HCT116 (cell line): ENCODE measurements around the gene ARHGAP19. TPM values are rescaled to one million over a fixed set of nuclear protein-coding genes. Genes with fewer than 3 reads are reported as not detected.

Experiments
- ATAC-seq: fragments of 200-7000 bp; cut with Tn5 transposase; 2 replicates; pipeline ENCODE4 v1.9.1; 2020; ENCODE audit warnings: mild to moderate bottlenecking, moderate library complexity
- BruUV-seq: library from RNA; stranded (reverse); fragments of 400-500 nt; replicated peaks from 2 replicates; lab custom pipeline; 2021; lab: Mats Ljungman, UMichigan
- CTCF ChIA-PET: fragments of 300-600 bp; sonication (Branson Sonifier 250); formaldehyde crosslinking; loops from one replicate; lab custom pipeline; 2021; ENCODE audit warnings: antibody characterized with exemption; lab: Charles Lee
- POLR2A ChIA-PET: fragments of 300-600, 350-600 bp; sonication (Branson Sonifier 250); formaldehyde crosslinking; loops from one replicate; lab custom pipeline; 2021; ENCODE audit warnings: antibody characterized with exemption; lab: Charles Lee
- RAD21 ChIA-PET, 2 experiments: fragments of 300-600 bp; sonication (Branson Sonifier 250); formaldehyde crosslinking; loops; one replicate each; lab custom pipeline; 2023; ENCODE audit warnings: low total read pairs in 2 of 2; ENCODE audit not compliant: uncharacterized antibody in 2 of 2, unreplicated experiment in 2 of 2, low non-redundant PET in 1 of 2; lab: Charles Lee
- DNase-seq: peaks from one replicate; pipeline ENCODE4 v3.0.0-alpha.2; 2010; ENCODE audit warnings: low read depth, low spot score
- H2AFZ ChIP-seq: fragments of 200-600 bp; shearing (Covaris generic), sonication (generic); 2 replicates; pipeline ENCODE4 v1.6.1; 2017; ENCODE audit warnings: low read depth, mixed run types, mixed read lengths, antibody characterized with exemption, low read length; ENCODE audit not compliant: poor library complexity, severe bottlenecking
- H3K27ac ChIP-seq: 2 replicates; pipeline ENCODE4 v1.5.1; 2012; ENCODE audit warnings: low read depth, low read length
- H3K27me3 ChIP-seq: fragments of 200-600 bp; sonication (generic); 2 replicates; pipeline ENCODE4 v1.6.1; 2016; ENCODE audit warnings: mixed run types, low read length, mixed read lengths; ENCODE audit not compliant: insufficient read depth
- H3K36me3 ChIP-seq, 2 experiments: fragments of 200-500 bp in 1 of 2; fragments of 200-600 bp in 1 of 2; sonication (Bioruptor generic) in 1 of 2; sonication (generic) in 1 of 2; 2 replicates each; pipeline versions ENCODE4 v1.5.1 to v1.6.1; 2014 to 2016; ENCODE audit warnings: low read length in 2 of 2, inconsistent platforms in 1 of 2, mixed read lengths in 1 of 2, mixed run types in 1 of 2; ENCODE audit not compliant: insufficient read depth in 2 of 2, control insufficient read depth in 1 of 2
- H3K4me1 ChIP-seq, 2 experiments: fragments of 200-600 bp in 1 of 2; sonication (generic) in 1 of 2; 2 replicates each; pipeline versions ENCODE4 v1.5.1 to v1.6.1; 2012 to 2017; ENCODE audit warnings: low read length in 2 of 2, inconsistent platforms in 1 of 2, mild to moderate bottlenecking in 1 of 2, mixed read lengths in 1 of 2, mixed run types in 1 of 2, moderate library complexity in 1 of 2; ENCODE audit not compliant: insufficient read depth in 2 of 2, control insufficient read depth in 1 of 2
- H3K4me2 ChIP-seq: fragments of 200-600 bp; sonication (generic); 2 replicates; pipeline ENCODE4 v1.6.1; 2017; ENCODE audit warnings: mixed run types, low read length, mixed read lengths
- H3K4me3 ChIP-seq, 2 experiments: fragments of 200-600 bp in 1 of 2; sonication (generic) in 1 of 2; replicated peaks in 1 of 2; 2 replicates each; pipeline ENCODE4 v1.5.1; 2011 to 2016; ENCODE audit warnings: low read length in 2 of 2, control low read depth in 1 of 2, low read depth in 1 of 2, mild to moderate bottlenecking in 1 of 2, mixed read lengths in 1 of 2, mixed run types in 1 of 2
- H3K79me2 ChIP-seq: fragments of 200-600 bp; sonication (generic); 2 replicates; pipeline ENCODE4 v1.6.1; 2017; ENCODE audit warnings: mild to moderate bottlenecking, mixed run types, low read length, moderate library complexity, mixed read lengths; ENCODE audit not compliant: insufficient read depth
- H3K9ac ChIP-seq: fragments of 200-600 bp; sonication (generic); 2 replicates; pipeline ENCODE4 v1.6.1; 2016; ENCODE audit warnings: low read length, mixed read lengths
- H3K9me2 ChIP-seq: fragments of 200-600 bp; sonication (generic), shearing (Covaris generic); 2 replicates; pipeline ENCODE4 v1.6.1; 2017; ENCODE audit warnings: mixed run types, mild to moderate bottlenecking, moderate library complexity; ENCODE audit not compliant: insufficient read depth
- H3K9me3 ChIP-seq, 2 experiments: fragments of 200-500 bp in 1 of 2; fragments of 200-600 bp in 1 of 2; sonication (Bioruptor generic) in 1 of 2; sonication (generic) in 1 of 2; 2 replicates each; pipeline ENCODE4 v1.6.1; 2014 to 2017; ENCODE audit warnings: low read length in 2 of 2, mixed read lengths in 2 of 2, inconsistent platforms in 1 of 2, low read depth in 1 of 2, mild to moderate bottlenecking in 1 of 2, mixed run types in 1 of 2, moderate library complexity in 1 of 2; ENCODE audit not compliant: control insufficient read depth in 1 of 2, insufficient read depth in 1 of 2
- H4K20me1 ChIP-seq: fragments of 200-600 bp; sonication (generic), shearing (Covaris generic); 2 replicates; pipeline ENCODE4 v1.6.1; 2017; ENCODE audit warnings: mixed run types, mild to moderate bottlenecking, moderate library complexity; ENCODE audit not compliant: insufficient read depth
- CBX3 ChIP-seq: IDR thresholded peaks from 2 replicates; pipeline ENCODE4 v1.6.1; 2012; ENCODE audit warnings: low read depth
- CEBPB ChIP-seq: IDR thresholded peaks from 2 replicates; pipeline ENCODE4 v1.6.1; 2012; ENCODE audit warnings: low read depth
- EGR1 ChIP-seq: IDR thresholded peaks from 2 replicates; pipeline ENCODE4 v1.6.1; 2012; ENCODE audit warnings: low read depth
- EZH2 ChIP-seq: fragments of 200-600 bp; sonication (generic); IDR thresholded peaks from 2 replicates; pipeline ENCODE4 v1.6.1; 2017; ENCODE audit warnings: antibody characterized with exemption, mixed run types
- EZH2phosphoT487 ChIP-seq: fragments of 200-600 bp; IDR thresholded peaks from 2 replicates; pipeline ENCODE4 v1.6.1; 2018; ENCODE audit warnings: antibody characterized with exemption, borderline replicate concordance
- FOSL1 ChIP-seq: IDR thresholded peaks from 2 replicates; pipeline ENCODE4 v1.6.1; 2012; ENCODE audit warnings: low read depth
- JUND ChIP-seq: IDR thresholded peaks from 2 replicates; pipeline ENCODE4 v1.6.1; 2012
- POLR2AphosphoS5 ChIP-seq: IDR thresholded peaks from 2 replicates; pipeline ENCODE4 v1.6.1; 2011; ENCODE audit warnings: mild to moderate bottlenecking, low read depth, low read length, moderate library complexity
- RAD21 ChIP-seq: IDR thresholded peaks from 2 replicates; pipeline ENCODE4 v1.6.1; 2012; ENCODE audit warnings: low read depth, mild to moderate bottlenecking
- SP1 ChIP-seq: IDR thresholded peaks from 2 replicates; pipeline ENCODE4 v1.6.1; 2012; ENCODE audit warnings: low read depth
- TCF7L2 ChIP-seq: IDR thresholded peaks from 2 replicates; pipeline ENCODE4 v1.7.0; 2011; ENCODE audit warnings: borderline replicate concordance, inconsistent platforms; ENCODE audit not compliant: insufficient read depth, insufficient read length; ENCODE audit errors: extremely low read depth
- YY1 ChIP-seq: IDR thresholded peaks from 2 replicates; pipeline ENCODE4 v1.6.1; 2011; ENCODE audit warnings: low read length, low read depth, moderate library complexity, mild to moderate bottlenecking; ENCODE audit not compliant: insufficient replicate concordance; ENCODE audit errors: extremely low read depth
- ZFX ChIP-seq: fragments of 450-650 bp; IDR thresholded peaks from 2 replicates; pipeline ENCODE4 v1.6.1; 2017
- ZNF274 ChIP-seq: fragments of 200-500 bp; sonication (Bioruptor generic); IDR thresholded peaks from 2 replicates; pipeline ENCODE4 v1.6.1; 2014; ENCODE audit warnings: mild to moderate bottlenecking, low read depth, low read length, inconsistent platforms
- intact Hi-C: fragments of 100-400 bp; cut with micrococcal nuclease; formaldehyde crosslinking; loops from 2 replicates; pipeline ENCODE4 v1.10.0; 2022
- total RNA-seq: library from RNA; stranded (reverse); gene quantifications from one replicate; pipeline ENCODE4 v1.2.1, GENCODE V29; 2021; ENCODE audit not compliant: unreplicated experiment
- TF ChIP-seq, protein P1 (sequence below): IDR thresholded peaks from 2 replicates; pipeline ENCODE4 v1.6.1; 2011; ENCODE audit warnings: mild to moderate bottlenecking, low read length, moderate library complexity; ENCODE audit not compliant: insufficient replicate concordance; ENCODE audit errors: extremely low read depth
- TF ChIP-seq, protein P2 (sequence below): IDR thresholded peaks from 2 replicates; pipeline ENCODE4 v1.6.1; 2012
- TF ChIP-seq, protein P3 (sequence below), 3 experiments: fragments of 200-600 bp in 1 of 3; sonication (generic) in 1 of 3; IDR thresholded peaks in 2 of 3; conservative IDR thresholded peaks in 1 of 3; 2 replicates each; pipeline ENCODE4 v1.5.1; 2012 to 2017; ENCODE audit warnings: low read depth in 2 of 3, low read length in 2 of 3, antibody characterized with exemption in 1 of 3, borderline replicate concordance in 1 of 3, control low read depth in 1 of 3, mild to moderate bottlenecking in 1 of 3, mixed read lengths in 1 of 3, mixed run types in 1 of 3, moderate library complexity in 1 of 3; ENCODE audit not compliant: insufficient read depth in 1 of 3
- TF ChIP-seq, protein P4 (sequence below): IDR thresholded peaks from 2 replicates; pipeline ENCODE4 v1.6.1; 2012
- TF ChIP-seq, protein P5 (sequence below): IDR thresholded peaks from 2 replicates; pipeline ENCODE4 v1.6.1; 2012; ENCODE audit warnings: low read depth

Gene ARHGAP19
- total RNA-seq, 1 experiment from 2014 or later, result 36.8 TPM

DNA sequence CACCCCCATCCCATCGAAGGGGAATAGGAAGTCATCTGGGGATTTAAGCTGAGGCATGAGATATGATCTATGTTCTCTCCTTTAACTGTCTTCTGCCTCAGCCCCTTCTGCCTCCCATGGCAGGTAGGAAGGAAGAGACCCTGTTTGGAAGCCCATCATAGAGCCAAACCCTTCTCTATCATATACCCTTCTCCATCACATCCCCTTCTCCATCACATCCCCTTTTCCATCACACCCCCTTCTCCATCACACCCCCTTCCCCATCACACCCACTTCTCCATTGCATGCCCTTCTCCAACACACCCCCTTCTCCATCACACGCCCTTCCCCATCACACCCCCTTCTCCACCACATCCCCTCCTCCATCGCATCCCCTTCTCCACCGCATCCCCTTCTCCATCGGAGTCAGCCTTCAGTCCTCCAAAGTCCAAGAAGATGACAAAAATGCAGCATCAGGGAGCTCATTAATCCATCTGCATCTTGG, 99.4 kb downstream of the ARHGAP19 start:
- Histone ChIP-seq H2AFZ (no peak overlapping the region), H3K9me3 (no peaks in the 10 kb centered on the region), H3K36me3 (no peaks in the 10 kb centered on the region), H3K9ac (no peak overlapping the region), H3K4me2 (no peak overlapping the region), H3K79me2 (no peaks in the 10 kb centered on the region), H3K9me2 (no peaks in the 10 kb centered on the region), H3K27me3 (no peaks in the 10 kb centered on the region; the same call in 1 of the 2 replicates), H3K4me1 (peaks cover 3 to 6% of the 10 kb centered on the region in 2 experiments; a peak in 1 of 4 replicates), H3K4me3 (no peak overlapping the region), H4K20me1 (no peaks in the 10 kb centered on the region), H3K27ac (no peak overlapping the region)
- intact Hi-C loops, result no loop called here
- no peak for ATAC-seq
- DNase-seq, result no peak
- ChIA-PET POLR2A (no interaction called here), RAD21 (no interaction called here), CTCF (no interaction called here)
- no peak for TF ChIP-seq TCF7L2
- TF ChIP-seq ZFX, result no peak
- no peak for TF ChIP-seq EZH2phosphoT487
- TF ChIP-seq, protein P1, sequence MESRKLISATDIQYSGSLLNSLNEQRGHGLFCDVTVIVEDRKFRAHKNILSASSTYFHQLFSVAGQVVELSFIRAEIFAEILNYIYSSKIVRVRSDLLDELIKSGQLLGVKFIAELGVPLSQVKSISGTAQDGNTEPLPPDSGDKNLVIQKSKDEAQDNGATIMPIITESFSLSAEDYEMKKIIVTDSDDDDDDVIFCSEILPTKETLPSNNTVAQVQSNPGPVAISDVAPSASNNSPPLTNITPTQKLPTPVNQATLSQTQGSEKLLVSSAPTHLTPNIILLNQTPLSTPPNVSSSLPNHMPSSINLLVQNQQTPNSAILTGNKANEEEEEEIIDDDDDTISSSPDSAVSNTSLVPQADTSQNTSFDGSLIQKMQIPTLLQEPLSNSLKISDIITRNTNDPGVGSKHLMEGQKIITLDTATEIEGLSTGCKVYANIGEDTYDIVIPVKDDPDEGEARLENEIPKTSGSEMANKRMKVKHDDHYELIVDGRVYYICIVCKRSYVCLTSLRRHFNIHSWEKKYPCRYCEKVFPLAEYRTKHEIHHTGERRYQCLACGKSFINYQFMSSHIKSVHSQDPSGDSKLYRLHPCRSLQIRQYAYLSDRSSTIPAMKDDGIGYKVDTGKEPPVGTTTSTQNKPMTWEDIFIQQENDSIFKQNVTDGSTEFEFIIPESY, result no peak
- no peak for TF ChIP-seq FOSL1
- TF ChIP-seq CEBPB, result no peak
- TF ChIP-seq JUND, result no peak
- TF ChIP-seq ZNF274, result no peak
- TF ChIP-seq, protein P2, sequence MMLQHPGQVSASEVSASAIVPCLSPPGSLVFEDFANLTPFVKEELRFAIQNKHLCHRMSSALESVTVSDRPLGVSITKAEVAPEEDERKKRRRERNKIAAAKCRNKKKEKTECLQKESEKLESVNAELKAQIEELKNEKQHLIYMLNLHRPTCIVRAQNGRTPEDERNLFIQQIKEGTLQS, result no peak
- TF ChIP-seq, protein P3, sequence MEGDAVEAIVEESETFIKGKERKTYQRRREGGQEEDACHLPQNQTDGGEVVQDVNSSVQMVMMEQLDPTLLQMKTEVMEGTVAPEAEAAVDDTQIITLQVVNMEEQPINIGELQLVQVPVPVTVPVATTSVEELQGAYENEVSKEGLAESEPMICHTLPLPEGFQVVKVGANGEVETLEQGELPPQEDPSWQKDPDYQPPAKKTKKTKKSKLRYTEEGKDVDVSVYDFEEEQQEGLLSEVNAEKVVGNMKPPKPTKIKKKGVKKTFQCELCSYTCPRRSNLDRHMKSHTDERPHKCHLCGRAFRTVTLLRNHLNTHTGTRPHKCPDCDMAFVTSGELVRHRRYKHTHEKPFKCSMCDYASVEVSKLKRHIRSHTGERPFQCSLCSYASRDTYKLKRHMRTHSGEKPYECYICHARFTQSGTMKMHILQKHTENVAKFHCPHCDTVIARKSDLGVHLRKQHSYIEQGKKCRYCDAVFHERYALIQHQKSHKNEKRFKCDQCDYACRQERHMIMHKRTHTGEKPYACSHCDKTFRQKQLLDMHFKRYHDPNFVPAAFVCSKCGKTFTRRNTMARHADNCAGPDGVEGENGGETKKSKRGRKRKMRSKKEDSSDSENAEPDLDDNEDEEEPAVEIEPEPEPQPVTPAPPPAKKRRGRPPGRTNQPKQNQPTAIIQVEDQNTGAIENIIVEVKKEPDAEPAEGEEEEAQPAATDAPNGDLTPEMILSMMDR (IDR thresholded peaks at IDR 0.05 in 2 of 3, conservative IDR thresholded peaks at IDR 0.05 in 1 of 3; ENCODE audit: borderline replicate concordance in 1 of 3, insufficient read depth in 1 of 3, low read depth in 2 of 3, low read length in 2 of 3), result no peak
- TF ChIP-seq, protein P4, sequence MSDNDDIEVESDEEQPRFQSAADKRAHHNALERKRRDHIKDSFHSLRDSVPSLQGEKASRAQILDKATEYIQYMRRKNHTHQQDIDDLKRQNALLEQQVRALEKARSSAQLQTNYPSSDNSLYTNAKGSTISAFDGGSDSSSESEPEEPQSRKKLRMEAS, result no peak
- no peak for TF ChIP-seq CBX3
- TF ChIP-seq SP1, result no peak
- TF ChIP-seq POLR2AphosphoS5, result no peak
- no peak for TF ChIP-seq YY1
- TF ChIP-seq EZH2, result no peak
- TF ChIP-seq RAD21, result no peak
- no peak for TF ChIP-seq EGR1
- TF ChIP-seq, protein P5, sequence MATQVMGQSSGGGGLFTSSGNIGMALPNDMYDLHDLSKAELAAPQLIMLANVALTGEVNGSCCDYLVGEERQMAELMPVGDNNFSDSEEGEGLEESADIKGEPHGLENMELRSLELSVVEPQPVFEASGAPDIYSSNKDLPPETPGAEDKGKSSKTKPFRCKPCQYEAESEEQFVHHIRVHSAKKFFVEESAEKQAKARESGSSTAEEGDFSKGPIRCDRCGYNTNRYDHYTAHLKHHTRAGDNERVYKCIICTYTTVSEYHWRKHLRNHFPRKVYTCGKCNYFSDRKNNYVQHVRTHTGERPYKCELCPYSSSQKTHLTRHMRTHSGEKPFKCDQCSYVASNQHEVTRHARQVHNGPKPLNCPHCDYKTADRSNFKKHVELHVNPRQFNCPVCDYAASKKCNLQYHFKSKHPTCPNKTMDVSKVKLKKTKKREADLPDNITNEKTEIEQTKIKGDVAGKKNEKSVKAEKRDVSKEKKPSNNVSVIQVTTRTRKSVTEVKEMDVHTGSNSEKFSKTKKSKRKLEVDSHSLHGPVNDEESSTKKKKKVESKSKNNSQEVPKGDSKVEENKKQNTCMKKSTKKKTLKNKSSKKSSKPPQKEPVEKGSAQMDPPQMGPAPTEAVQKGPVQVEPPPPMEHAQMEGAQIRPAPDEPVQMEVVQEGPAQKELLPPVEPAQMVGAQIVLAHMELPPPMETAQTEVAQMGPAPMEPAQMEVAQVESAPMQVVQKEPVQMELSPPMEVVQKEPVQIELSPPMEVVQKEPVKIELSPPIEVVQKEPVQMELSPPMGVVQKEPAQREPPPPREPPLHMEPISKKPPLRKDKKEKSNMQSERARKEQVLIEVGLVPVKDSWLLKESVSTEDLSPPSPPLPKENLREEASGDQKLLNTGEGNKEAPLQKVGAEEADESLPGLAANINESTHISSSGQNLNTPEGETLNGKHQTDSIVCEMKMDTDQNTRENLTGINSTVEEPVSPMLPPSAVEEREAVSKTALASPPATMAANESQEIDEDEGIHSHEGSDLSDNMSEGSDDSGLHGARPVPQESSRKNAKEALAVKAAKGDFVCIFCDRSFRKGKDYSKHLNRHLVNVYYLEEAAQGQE, result no peak
- BruUV-seq, result no TSS peak
